ENCODE data around the gene PDLIM4.

The PDLIM4 gene

DNA sequence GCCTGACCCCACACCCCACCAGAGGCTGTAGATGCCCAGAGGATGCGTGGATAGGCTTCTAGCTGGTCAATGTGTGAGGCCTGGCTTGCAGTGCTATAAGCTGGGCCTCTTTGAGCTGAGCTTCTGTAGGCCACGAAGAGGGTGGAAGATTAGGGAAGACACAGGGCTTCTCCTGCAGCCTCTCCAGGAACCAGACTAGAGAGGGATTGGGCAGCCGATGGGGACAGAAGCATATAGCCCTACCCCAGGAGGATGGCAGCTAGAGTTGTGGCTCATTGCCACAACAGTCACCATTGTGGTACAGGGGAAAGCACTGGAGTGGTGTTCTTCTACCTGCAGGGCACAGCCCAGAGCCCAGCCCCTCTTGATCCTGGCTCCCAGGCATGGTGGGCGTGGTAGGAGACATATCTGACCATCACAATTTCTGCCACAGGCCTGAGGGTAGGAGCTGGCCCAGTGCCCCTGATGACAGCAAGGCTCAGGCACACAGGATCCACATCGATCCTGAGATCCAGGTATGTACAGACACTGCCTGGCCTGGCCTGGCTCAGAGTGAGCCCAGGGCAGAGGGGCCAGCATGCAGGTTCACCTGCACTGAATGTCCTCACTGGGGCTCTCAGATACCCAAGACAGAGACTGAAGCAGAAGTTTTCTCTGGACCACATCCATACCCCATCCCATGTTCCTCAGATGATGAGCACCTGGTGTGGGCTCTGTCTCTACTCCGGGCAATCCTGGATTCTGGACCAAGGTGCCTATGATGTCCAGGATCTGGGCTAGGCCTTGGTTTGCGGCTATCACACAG, 8.7 kb downstream of the PDLIM4 start:
- Histone ChIP-seq H3K9ac (ENCODE audit: low read length in 5 of 5) (peak overlapping the region in 2 of 5 donors; percentile 31 to 40), H3K9me3 (ENCODE audit: control insufficient read depth in 5 of 5, low read length in 5 of 5) (no peaks in the 10 kb centered on the region), H3K36me3 (ENCODE audit: control insufficient read depth in 5 of 5, insufficient read depth in 5 of 5, low read length in 5 of 5) (peaks cover 0 to 12% (median 2%) of the 10 kb centered on the region in 5 donors), H3K27ac (ENCODE audit: low read depth, low read length) (peak overlapping the region; percentile 77), H3K27me3 (ENCODE audit: control insufficient read depth in 5 of 5, insufficient read depth in 4 of 5, low read length in 5 of 5) (no peaks in the 10 kb centered on the region), H3K4me3 (ENCODE audit: low read depth in 1 of 5, low read length in 5 of 5) (peak overlapping the region in 1 of 5 donors; percentile 13), H3K4me1 (ENCODE audit: control insufficient read depth in 5 of 5, insufficient read depth in 5 of 5, low read length in 5 of 5) (peaks cover 6 to 50% (median 21%) of the 10 kb centered on the region in 5 donors)

- Histone ChIP-seq H3K36me3 (ENCODE audit: control insufficient read depth in 5 of 5, insufficient read depth in 5 of 5, low read length in 5 of 5) (peaks cover 0 to 16% (median 2%) of the 10 kb centered on the region in 5 donors), H3K9ac (ENCODE audit: low read length in 5 of 5) (no peak overlapping the region), H3K9me3 (ENCODE audit: control insufficient read depth in 5 of 5, low read length in 5 of 5) (no peaks in the 10 kb centered on the region), H3K27me3 (ENCODE audit: control insufficient read depth in 5 of 5, insufficient read depth in 4 of 5, low read length in 5 of 5) (no peaks in the 10 kb centered on the region), H3K4me1 (ENCODE audit: control insufficient read depth in 5 of 5, insufficient read depth in 5 of 5, low read length in 5 of 5) (peaks cover 6 to 44% (median 19%) of the 10 kb centered on the region in 5 donors), H3K4me3 (ENCODE audit: low read depth in 1 of 5, low read length in 5 of 5) (no peak overlapping the region), H3K27ac (ENCODE audit: low read depth, low read length) (no peak overlapping the region)
Observed at GRCh38 chr5:132266836-132267160, 9.3 kb downstream of the PDLIM4 start.

DNA sequence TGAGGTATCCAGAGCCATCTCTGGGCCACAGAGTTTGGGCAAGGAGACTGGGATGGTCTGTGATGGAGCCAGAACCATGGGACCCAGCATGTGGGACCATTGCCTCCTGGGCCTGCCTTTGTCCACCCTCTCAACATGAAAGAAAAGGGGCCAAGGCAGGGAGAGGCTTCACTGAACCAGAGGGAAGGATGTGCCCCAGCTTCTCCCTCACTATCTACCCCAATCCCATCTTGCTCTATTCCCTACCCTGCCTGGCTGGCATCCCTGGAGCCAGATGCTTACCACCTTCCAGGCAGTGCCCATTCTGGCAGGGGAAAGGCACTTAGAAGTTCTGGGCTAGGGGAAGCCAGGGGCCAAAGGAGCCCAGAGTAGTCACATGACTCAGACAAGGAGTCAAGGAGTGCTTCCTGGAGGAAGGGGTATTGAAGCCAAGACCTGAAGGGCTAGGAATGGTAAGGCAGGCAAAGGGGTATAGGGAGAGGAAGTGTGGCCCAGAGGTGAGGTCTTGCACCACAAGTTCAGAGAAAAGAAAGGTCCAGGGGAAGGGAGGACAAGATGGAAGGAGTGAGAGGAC, 9.8 kb downstream of the PDLIM4 start:
- Histone ChIP-seq H3K4me1 (ENCODE audit: control insufficient read depth in 5 of 5, insufficient read depth in 5 of 5, low read length in 5 of 5) (peaks cover 6 to 39% (median 19%) of the 10 kb centered on the region in 5 donors), H3K27ac (ENCODE audit: low read depth, low read length) (no peak overlapping the region), H3K9ac (ENCODE audit: low read length in 5 of 5) (peak overlapping the region in 1 of 5 donors; percentile 7), H3K4me3 (ENCODE audit: low read depth in 1 of 5, low read length in 5 of 5) (no peak overlapping the region), H3K9me3 (ENCODE audit: control insufficient read depth in 5 of 5, low read length in 5 of 5) (no peaks in the 10 kb centered on the region), H3K36me3 (ENCODE audit: control insufficient read depth in 5 of 5, insufficient read depth in 5 of 5, low read length in 5 of 5) (peaks cover 0 to 20% (median 5%) of the 10 kb centered on the region in 5 donors), H3K27me3 (ENCODE audit: control insufficient read depth in 5 of 5, insufficient read depth in 4 of 5, low read length in 5 of 5) (no peaks in the 10 kb centered on the region)

DNA sequence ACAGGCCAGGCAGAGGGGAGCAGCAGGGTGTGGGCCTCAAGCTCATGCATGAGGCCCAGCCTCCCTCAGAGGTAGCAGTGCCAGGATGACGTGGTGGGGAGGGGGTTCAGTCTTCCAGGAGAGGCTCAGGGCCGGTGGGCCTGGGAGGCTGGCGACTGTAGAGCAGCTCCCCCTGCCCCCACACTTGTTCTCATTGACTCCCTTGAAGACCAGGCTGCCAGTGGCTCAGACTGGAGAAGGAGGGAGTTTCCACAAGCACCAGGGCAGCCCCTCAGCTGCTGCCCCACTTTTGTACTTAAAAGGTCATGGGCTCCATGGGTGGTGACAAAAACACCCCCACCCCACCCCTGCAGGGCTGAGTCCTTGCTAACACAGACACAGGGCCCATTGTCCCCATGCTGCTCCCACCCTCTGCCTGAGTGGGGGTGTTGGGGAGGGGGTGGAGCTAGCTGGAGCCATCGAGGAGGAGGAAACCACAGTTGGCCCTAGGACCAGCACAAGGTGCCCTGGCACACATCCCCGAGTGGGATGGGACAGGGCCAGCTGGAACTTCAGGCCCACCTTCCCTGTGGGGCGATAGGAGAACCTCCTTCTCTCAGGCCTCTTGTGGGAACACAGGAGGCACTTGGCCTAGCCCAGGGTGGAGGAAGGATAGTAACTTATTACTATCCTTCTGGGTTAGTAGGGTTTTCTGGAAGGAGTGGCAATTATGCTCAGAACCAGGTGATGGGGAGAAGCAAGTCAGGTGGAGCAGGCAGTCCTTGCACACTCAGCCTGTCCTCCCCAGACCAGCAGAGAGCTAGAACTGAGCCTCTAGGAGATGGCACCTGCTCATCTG, 10.7 kb downstream of the PDLIM4 start:
- Histone ChIP-seq H3K9ac (ENCODE audit: low read length in 5 of 5) (no peak overlapping the region), H3K27ac (ENCODE audit: low read depth, low read length) (no peak overlapping the region), H3K27me3 (ENCODE audit: control insufficient read depth in 5 of 5, insufficient read depth in 4 of 5, low read length in 5 of 5) (peaks cover 0 to 3% (median 0%) of the 10 kb centered on the region in 5 donors), H3K36me3 (ENCODE audit: control insufficient read depth in 5 of 5, insufficient read depth in 5 of 5, low read length in 5 of 5) (peaks cover 0 to 21% (median 6%) of the 10 kb centered on the region in 5 donors), H3K9me3 (ENCODE audit: control insufficient read depth in 5 of 5, low read length in 5 of 5) (no peaks in the 10 kb centered on the region), H3K4me1 (ENCODE audit: control insufficient read depth in 5 of 5, insufficient read depth in 5 of 5, low read length in 5 of 5) (peaks cover 6 to 38% (median 24%) of the 10 kb centered on the region in 5 donors), H3K4me3 (ENCODE audit: low read depth in 1 of 5, low read length in 5 of 5) (no peak overlapping the region)

GRCh38 chr5:132268769-132269551, 11.5 kb downstream of the PDLIM4 start:
- Histone ChIP-seq H3K27me3 (ENCODE audit: control insufficient read depth in 5 of 5, insufficient read depth in 4 of 5, low read length in 5 of 5) (peaks cover 0 to 3% (median 0%) of the 10 kb centered on the region in 5 donors), H3K36me3 (ENCODE audit: control insufficient read depth in 5 of 5, insufficient read depth in 5 of 5, low read length in 5 of 5) (peaks cover 0 to 21% (median 6%) of the 10 kb centered on the region in 5 donors), H3K27ac (ENCODE audit: low read depth, low read length) (no peak overlapping the region), H3K4me1 (ENCODE audit: control insufficient read depth in 5 of 5, insufficient read depth in 5 of 5, low read length in 5 of 5) (peaks cover 6 to 36% (median 26%) of the 10 kb centered on the region in 5 donors), H3K9ac (ENCODE audit: low read length in 5 of 5) (no peak overlapping the region), H3K9me3 (ENCODE audit: control insufficient read depth in 5 of 5, low read length in 5 of 5) (no peaks in the 10 kb centered on the region), H3K4me3 (ENCODE audit: low read depth in 1 of 5, low read length in 5 of 5) (no peak overlapping the region)

- Histone ChIP-seq H3K4me1 (ENCODE audit: control insufficient read depth in 5 of 5, insufficient read depth in 5 of 5, low read length in 5 of 5) (peaks cover 6 to 32% (median 23%) of the 10 kb centered on the region in 5 donors), H3K36me3 (ENCODE audit: control insufficient read depth in 5 of 5, insufficient read depth in 5 of 5, low read length in 5 of 5) (peaks cover 0 to 21% (median 6%) of the 10 kb centered on the region in 5 donors)
Observed at GRCh38 chr5:132269635-132270334, 12.3 kb downstream of the PDLIM4 start.

DNA sequence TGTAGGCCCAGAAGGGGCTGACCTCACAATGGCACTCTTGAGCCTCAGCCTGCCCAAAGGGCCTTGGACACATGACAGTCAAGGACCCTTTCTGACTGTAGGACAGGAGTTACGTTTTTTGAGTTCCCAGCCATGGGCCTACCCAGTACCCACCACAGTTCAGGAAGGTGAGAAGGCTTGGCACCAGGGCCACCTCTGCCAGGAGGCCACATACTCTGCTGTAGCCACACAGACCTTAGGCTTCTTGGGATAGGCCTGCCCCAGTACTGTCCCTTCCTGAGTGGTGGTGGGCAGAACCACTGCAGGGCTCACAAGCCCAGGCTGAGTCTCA, 12.8 kb downstream of the PDLIM4 start:
- Histone ChIP-seq H3K9me3 (ENCODE audit: control insufficient read depth in 5 of 5, low read length in 5 of 5) (no peaks in the 10 kb centered on the region), H3K27ac (ENCODE audit: low read depth, low read length) (no peak overlapping the region), H3K4me3 (ENCODE audit: low read depth in 1 of 5, low read length in 5 of 5) (no peak overlapping the region), H3K4me1 (ENCODE audit: control insufficient read depth in 5 of 5, insufficient read depth in 5 of 5, low read length in 5 of 5) (peaks cover 5 to 27% (median 18%) of the 10 kb centered on the region in 5 donors), H3K36me3 (ENCODE audit: control insufficient read depth in 5 of 5, insufficient read depth in 5 of 5, low read length in 5 of 5) (peaks cover 0 to 21% (median 6%) of the 10 kb centered on the region in 5 donors), H3K27me3 (ENCODE audit: control insufficient read depth in 5 of 5, insufficient read depth in 4 of 5, low read length in 5 of 5) (peaks cover 0 to 9% (median 0%) of the 10 kb centered on the region in 5 donors), H3K9ac (ENCODE audit: low read length in 5 of 5) (no peak overlapping the region)

More at GRCh38 chr5:132269635-132270334, 12.3 kb downstream of the PDLIM4 start:
- Histone ChIP-seq H3K27ac (ENCODE audit: low read depth, low read length) (no peak overlapping the region), H3K9me3 (ENCODE audit: control insufficient read depth in 5 of 5, low read length in 5 of 5) (no peaks in the 10 kb centered on the region), H3K9ac (ENCODE audit: low read length in 5 of 5) (no peak overlapping the region), H3K27me3 (ENCODE audit: control insufficient read depth in 5 of 5, insufficient read depth in 4 of 5, low read length in 5 of 5) (peaks cover 0 to 4% (median 0%) of the 10 kb centered on the region in 5 donors), H3K4me3 (ENCODE audit: low read depth in 1 of 5, low read length in 5 of 5) (no peak overlapping the region)

DNA sequence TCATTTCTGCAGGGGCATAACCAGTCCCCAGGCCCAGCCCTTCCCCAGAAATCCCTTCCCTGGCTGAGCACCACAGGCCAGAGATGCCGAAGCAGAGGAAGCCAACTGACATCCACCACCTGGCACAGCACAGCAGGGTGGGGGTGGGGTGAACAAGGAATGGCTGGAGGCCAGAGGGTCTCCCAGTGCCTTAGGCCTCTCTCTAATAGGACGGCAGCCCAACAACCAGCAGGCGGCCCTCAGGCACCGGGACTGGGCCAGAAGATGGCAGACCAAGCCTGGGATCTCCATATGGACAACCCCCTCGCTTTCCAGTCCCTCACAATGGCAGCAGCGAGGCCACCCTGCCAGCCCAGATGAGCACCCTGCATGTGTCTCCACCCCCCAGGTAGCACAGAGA, 13.2 kb downstream of the PDLIM4 start:
- Histone ChIP-seq H3K4me3 (ENCODE audit: low read depth in 1 of 5, low read length in 5 of 5) (no peak overlapping the region), H3K36me3 (ENCODE audit: control insufficient read depth in 5 of 5, insufficient read depth in 5 of 5, low read length in 5 of 5) (peaks cover 0 to 21% (median 6%) of the 10 kb centered on the region in 5 donors), H3K4me1 (ENCODE audit: control insufficient read depth in 5 of 5, insufficient read depth in 5 of 5, low read length in 5 of 5) (peaks cover 4 to 23% (median 14%) of the 10 kb centered on the region in 5 donors), H3K27me3 (ENCODE audit: control insufficient read depth in 5 of 5, insufficient read depth in 4 of 5, low read length in 5 of 5) (peaks cover 0 to 10% (median 0%) of the 10 kb centered on the region in 5 donors), H3K27ac (ENCODE audit: low read depth, low read length) (no peak overlapping the region), H3K9me3 (ENCODE audit: control insufficient read depth in 5 of 5, low read length in 5 of 5) (no peaks in the 10 kb centered on the region), H3K9ac (ENCODE audit: low read length in 5 of 5) (no peak overlapping the region)
